ENCODE measurements around the gene C10orf90.

The C10orf90 gene

DNA sequence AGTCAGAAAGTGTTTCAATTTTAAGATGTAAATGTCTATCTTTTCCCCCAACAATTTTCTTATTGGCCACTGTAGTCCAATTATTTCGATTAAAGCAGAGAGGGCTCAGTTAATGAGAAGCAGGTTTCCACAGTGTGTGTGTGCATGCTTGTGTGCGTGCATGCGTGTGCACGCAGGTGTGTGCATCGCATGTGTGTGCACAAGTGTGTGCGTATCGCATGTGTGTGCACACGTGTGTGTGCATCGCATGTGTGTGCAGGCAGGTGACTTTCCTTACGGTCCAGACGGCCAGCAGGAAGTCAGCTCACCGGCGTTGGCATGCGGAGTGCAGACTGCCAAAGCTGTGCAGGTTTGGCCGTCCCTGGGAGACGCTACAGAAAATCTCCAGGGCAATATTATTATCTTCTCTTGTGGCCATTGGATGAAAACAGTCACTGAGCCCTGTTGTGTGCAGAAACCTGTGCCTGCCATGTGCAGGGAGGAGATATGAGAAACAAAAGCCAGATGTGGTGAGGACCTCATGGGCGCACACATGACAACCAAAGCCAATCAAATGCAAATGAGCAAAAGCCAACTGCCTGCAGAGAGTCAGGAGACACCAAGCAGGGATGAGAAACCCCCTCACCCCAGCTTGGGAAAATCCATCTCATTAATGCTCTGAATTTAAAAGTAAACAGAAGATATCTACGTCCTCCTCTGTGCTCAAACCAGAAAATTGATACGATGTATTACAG, 70.4 kb downstream of the C10orf90 start:
- CTCF ChIA-PET, result no interaction called here

DNA sequence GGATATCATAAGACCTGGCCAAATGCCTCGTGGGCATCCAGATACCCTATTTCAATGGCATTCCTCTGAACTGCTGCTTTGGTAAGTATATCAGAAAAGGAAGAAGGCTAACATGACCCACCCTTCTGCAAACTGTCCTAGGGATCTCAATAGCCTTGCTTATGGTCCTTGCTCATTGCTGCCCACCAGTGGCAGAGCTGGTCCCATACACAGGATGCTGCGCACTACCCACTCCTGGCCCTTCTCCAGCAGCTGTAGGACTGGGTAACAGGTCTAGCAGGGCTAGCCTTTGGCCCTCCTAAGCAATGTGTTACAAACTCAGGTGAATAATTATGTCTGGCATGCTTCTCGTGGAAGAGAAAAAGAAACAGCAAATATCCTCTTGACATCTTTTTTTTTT, 72.5 kb downstream of the C10orf90 start:
- DNase-seq (ENCODE audit: extremely low spot score), result peak; percentile 75
- TF ChIP-seq ZNF384 (IDR thresholded peaks at IDR 0.05) (no peak), L3MBTL2 (conservative IDR thresholded peaks at IDR 0.05) (no peak), FOXK2 (IDR thresholded peaks at IDR 0.05) (no peak), ELF4 (IDR thresholded peaks at IDR 0.05) (no peak), NFRKB (IDR thresholded peaks at IDR 0.05) (no peak), SP1 (IDR thresholded peaks at IDR 0.05) (no peak), TARDBP (IDR thresholded peaks at IDR 0.05) (no peak), FOXM1 (IDR thresholded peaks at IDR 0.05; ENCODE audit: borderline replicate concordance) (no peak), SUZ12 (IDR thresholded peaks at IDR 0.05) (no peak), CTBP1 (IDR thresholded peaks at IDR 0.05; ENCODE audit: borderline replicate concordance) (no peak), HDGF (IDR thresholded peaks at IDR 0.05; ENCODE audit: borderline replicate concordance) (no peak), BHLHE40 (IDR thresholded peaks at IDR 0.05; ENCODE audit: borderline replicate concordance) (no peak), FOXA1 (IDR thresholded peaks at IDR 0.05) (no peak), ARNT (IDR thresholded peaks at IDR 0.05) (no peak)
- TF ChIP-seq, protein P1, sequence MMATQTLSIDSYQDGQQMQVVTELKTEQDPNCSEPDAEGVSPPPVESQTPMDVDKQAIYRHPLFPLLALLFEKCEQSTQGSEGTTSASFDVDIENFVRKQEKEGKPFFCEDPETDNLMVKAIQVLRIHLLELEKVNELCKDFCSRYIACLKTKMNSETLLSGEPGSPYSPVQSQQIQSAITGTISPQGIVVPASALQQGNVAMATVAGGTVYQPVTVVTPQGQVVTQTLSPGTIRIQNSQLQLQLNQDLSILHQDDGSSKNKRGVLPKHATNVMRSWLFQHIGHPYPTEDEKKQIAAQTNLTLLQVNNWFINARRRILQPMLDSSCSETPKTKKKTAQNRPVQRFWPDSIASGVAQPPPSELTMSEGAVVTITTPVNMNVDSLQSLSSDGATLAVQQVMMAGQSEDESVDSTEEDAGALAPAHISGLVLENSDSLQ (IDR thresholded peaks at IDR 0.05), result no peak
- CTCF ChIA-PET, result interaction anchor here (0.6 to 1.9 kb wide), 4 partner anchors 9 to 435 kb away, joined by 3 to 6 read pairs (median 4); no protein-coding TSS in a partner anchor
- POLR2A ChIA-PET, result no interaction called here

More for the DNA sequence above, 70.4 kb downstream of the C10orf90 start:
- TF ChIP-seq SUZ12 (IDR thresholded peaks at IDR 0.05) (no peak), L3MBTL2 (conservative IDR thresholded peaks at IDR 0.05) (no peak), LEF1 (IDR thresholded peaks at IDR 0.05; ENCODE audit: borderline replicate concordance) (no peak), ZNF384 (IDR thresholded peaks at IDR 0.05) (no peak), TARDBP (IDR thresholded peaks at IDR 0.05) (no peak), FOXA1 (IDR thresholded peaks at IDR 0.05) (no peak), FOXK2 (IDR thresholded peaks at IDR 0.05) (no peak), ELF4 (IDR thresholded peaks at IDR 0.05) (no peak), NFRKB (IDR thresholded peaks at IDR 0.05) (no peak), FOXM1 (IDR thresholded peaks at IDR 0.05; ENCODE audit: borderline replicate concordance) (no peak), SP1 (IDR thresholded peaks at IDR 0.05) (no peak), BHLHE40 (IDR thresholded peaks at IDR 0.05; ENCODE audit: borderline replicate concordance) (no peak), HDGF (IDR thresholded peaks at IDR 0.05; ENCODE audit: borderline replicate concordance) (no peak), CTBP1 (IDR thresholded peaks at IDR 0.05; ENCODE audit: borderline replicate concordance) (no peak), ARNT (IDR thresholded peaks at IDR 0.05) (no peak)
- TF ChIP-seq, protein P1 (IDR thresholded peaks at IDR 0.05), result no peak
- no peak for DNase-seq (ENCODE audit: extremely low spot score)
- POLR2A ChIA-PET, result no interaction called here

DNA sequence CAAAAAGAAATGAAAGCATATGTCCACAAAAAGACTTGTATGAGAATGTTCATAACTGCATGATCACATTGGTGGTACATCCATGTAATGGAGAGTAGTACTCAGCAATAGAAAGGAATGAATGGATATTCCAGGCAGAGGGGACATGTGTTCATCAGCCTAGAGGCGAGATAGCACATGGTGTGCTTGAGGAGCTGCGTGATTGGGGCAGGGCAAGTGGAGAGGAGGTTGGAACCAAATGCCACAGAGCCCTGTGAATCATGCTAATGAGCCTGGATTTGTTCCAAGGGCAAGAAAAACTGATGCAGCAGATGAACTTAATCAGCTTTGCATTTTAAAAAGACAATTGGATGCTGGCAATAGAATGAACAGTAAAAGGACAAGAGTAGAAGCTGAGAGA, 73.3 kb downstream of the C10orf90 start:
- CTCF ChIA-PET, result interaction anchor here (1.9 kb wide), 2 partner anchors 9 to 152 kb away, joined by 6 read pairs; no protein-coding TSS in a partner anchor

DNA sequence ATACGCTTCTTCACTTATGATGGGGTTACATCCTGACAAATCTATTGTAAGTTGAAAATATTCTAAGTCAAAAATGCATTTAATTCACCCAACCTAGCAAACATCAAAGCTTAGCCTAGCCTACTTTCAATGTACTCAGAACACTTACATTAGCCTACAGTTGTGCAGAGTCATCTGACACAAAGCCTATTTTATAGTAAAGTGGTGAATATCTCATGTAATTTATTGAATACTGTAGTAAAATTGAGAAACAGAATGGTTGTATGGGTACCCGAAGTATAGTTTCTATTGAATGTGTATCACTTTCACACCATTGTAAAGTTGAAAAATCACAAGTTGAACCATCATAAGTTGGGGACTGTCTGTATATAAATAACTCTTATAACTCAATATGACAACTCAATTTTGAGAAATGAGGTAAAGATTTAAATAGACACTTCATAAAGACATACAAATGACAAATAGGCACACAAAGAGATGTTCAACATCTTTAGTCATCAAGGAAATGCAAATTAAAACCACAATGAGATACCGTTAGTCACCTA, 73.9 kb downstream of the C10orf90 start:
- no peak for DNase-seq (ENCODE audit: extremely low spot score)
- ChIA-PET POLR2A (no interaction called here), CTCF (no interaction called here)
- TF ChIP-seq FOXM1 (IDR thresholded peaks at IDR 0.05; ENCODE audit: borderline replicate concordance) (no peak), LEF1 (IDR thresholded peaks at IDR 0.05; ENCODE audit: borderline replicate concordance) (no peak), FOXA1 (IDR thresholded peaks at IDR 0.05) (no peak), HDGF (IDR thresholded peaks at IDR 0.05; ENCODE audit: borderline replicate concordance) (no peak), BHLHE40 (IDR thresholded peaks at IDR 0.05; ENCODE audit: borderline replicate concordance) (no peak), CTBP1 (IDR thresholded peaks at IDR 0.05; ENCODE audit: borderline replicate concordance) (no peak), NFRKB (IDR thresholded peaks at IDR 0.05) (no peak), L3MBTL2 (conservative IDR thresholded peaks at IDR 0.05) (no peak), TARDBP (IDR thresholded peaks at IDR 0.05) (no peak), SUZ12 (IDR thresholded peaks at IDR 0.05) (no peak), FOXK2 (IDR thresholded peaks at IDR 0.05) (no peak)
- TF ChIP-seq, protein P1 (IDR thresholded peaks at IDR 0.05), result no peak

More for the DNA sequence above, 73.3 kb downstream of the C10orf90 start:
- POLR2A ChIA-PET, result no interaction called here
- TF ChIP-seq TARDBP (IDR thresholded peaks at IDR 0.05) (no peak), SP1 (IDR thresholded peaks at IDR 0.05) (no peak), LEF1 (IDR thresholded peaks at IDR 0.05; ENCODE audit: borderline replicate concordance) (no peak), FOXA1 (IDR thresholded peaks at IDR 0.05) (no peak), FOXM1 (IDR thresholded peaks at IDR 0.05; ENCODE audit: borderline replicate concordance) (no peak), ELF4 (IDR thresholded peaks at IDR 0.05) (no peak), SUZ12 (IDR thresholded peaks at IDR 0.05) (no peak), NFRKB (IDR thresholded peaks at IDR 0.05) (no peak), HDGF (IDR thresholded peaks at IDR 0.05; ENCODE audit: borderline replicate concordance) (no peak), ARNT (IDR thresholded peaks at IDR 0.05) (no peak), BHLHE40 (IDR thresholded peaks at IDR 0.05; ENCODE audit: borderline replicate concordance) (no peak), CTBP1 (IDR thresholded peaks at IDR 0.05; ENCODE audit: borderline replicate concordance) (no peak), L3MBTL2 (conservative IDR thresholded peaks at IDR 0.05) (no peak)
- TF ChIP-seq, protein P1 (IDR thresholded peaks at IDR 0.05), result no peak
- DNase-seq (ENCODE audit: extremely low spot score), result no peak

GRCh38 chr10:126595160-126595559, 75.3 kb downstream of the C10orf90 start:
- ChIA-PET POLR2A (no interaction called here), CTCF (no interaction called here)
- TF ChIP-seq NFRKB (IDR thresholded peaks at IDR 0.05), result no peak
- TF ChIP-seq ELF4 (IDR thresholded peaks at IDR 0.05), result no peak
- no peak for TF ChIP-seq SUZ12 (IDR thresholded peaks at IDR 0.05)
- no peak for TF ChIP-seq BHLHE40 (IDR thresholded peaks at IDR 0.05; ENCODE audit: borderline replicate concordance)
- no peak for TF ChIP-seq LEF1 (IDR thresholded peaks at IDR 0.05; ENCODE audit: borderline replicate concordance)
- no peak for TF ChIP-seq TARDBP (IDR thresholded peaks at IDR 0.05)
- TF ChIP-seq FOXA1 (IDR thresholded peaks at IDR 0.05), result no peak
- TF ChIP-seq FOXM1 (IDR thresholded peaks at IDR 0.05; ENCODE audit: borderline replicate concordance), result no peak
- TF ChIP-seq ZNF384 (IDR thresholded peaks at IDR 0.05), result no peak
- no peak for TF ChIP-seq ARNT (IDR thresholded peaks at IDR 0.05)
- no peak for TF ChIP-seq L3MBTL2 (conservative IDR thresholded peaks at IDR 0.05)
- no peak for TF ChIP-seq CTBP1 (IDR thresholded peaks at IDR 0.05; ENCODE audit: borderline replicate concordance)
- TF ChIP-seq FOXK2 (IDR thresholded peaks at IDR 0.05), result no peak
- no peak for TF ChIP-seq HDGF (IDR thresholded peaks at IDR 0.05; ENCODE audit: borderline replicate concordance)
- TF ChIP-seq, protein P1 (IDR thresholded peaks at IDR 0.05), result no peak
- no peak for DNase-seq (ENCODE audit: extremely low spot score)

Measured in HEK293T (cell line).